ENCODE data around the gene MORC2.

DNA sequence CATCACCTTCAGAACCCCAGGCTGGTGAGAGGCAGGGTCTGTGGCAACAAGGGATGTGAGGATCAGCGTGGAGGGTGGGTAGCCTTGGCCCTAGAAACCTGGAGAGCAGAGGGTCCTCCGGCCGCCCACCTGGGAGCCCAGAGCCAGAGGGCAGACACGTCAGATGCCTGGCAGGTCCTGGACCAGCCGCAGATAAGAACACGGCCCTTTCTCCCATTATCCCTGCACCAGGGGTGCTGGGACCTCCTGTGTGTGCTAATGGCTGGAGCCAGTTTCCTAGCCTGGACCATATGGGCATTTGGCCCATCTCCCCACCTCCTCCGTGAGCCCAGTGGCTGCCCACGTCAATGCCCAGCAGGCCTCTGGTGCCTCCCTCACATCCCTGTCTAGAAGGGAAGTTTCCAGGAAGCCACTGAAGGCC is 88.4 kb downstream of the MORC2 start:
- TF ChIP-seq, protein P1, sequence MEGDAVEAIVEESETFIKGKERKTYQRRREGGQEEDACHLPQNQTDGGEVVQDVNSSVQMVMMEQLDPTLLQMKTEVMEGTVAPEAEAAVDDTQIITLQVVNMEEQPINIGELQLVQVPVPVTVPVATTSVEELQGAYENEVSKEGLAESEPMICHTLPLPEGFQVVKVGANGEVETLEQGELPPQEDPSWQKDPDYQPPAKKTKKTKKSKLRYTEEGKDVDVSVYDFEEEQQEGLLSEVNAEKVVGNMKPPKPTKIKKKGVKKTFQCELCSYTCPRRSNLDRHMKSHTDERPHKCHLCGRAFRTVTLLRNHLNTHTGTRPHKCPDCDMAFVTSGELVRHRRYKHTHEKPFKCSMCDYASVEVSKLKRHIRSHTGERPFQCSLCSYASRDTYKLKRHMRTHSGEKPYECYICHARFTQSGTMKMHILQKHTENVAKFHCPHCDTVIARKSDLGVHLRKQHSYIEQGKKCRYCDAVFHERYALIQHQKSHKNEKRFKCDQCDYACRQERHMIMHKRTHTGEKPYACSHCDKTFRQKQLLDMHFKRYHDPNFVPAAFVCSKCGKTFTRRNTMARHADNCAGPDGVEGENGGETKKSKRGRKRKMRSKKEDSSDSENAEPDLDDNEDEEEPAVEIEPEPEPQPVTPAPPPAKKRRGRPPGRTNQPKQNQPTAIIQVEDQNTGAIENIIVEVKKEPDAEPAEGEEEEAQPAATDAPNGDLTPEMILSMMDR (IDR thresholded peaks at IDR 0.05; ENCODE audit: low read length): no peak
- no peak for TF ChIP-seq EZH2 (IDR thresholded peaks at IDR 0.05; ENCODE audit: borderline replicate concordance, low read length)

Measured in OCI-LY1 (cell line).